HCT116 (cell line): ENCODE measurements around the gene PKP2. TPM values are rescaled to one million over a fixed set of nuclear protein-coding genes. Genes with fewer than 3 reads are reported as not detected.

Experiments used
- ATAC-seq: fragments of 200-7000 bp; cut with Tn5 transposase; 2 replicates; pipeline ENCODE4 v1.9.1; 2020; ENCODE audit warnings: mild to moderate bottlenecking, moderate library complexity
- BruUV-seq: library from RNA; stranded (reverse); fragments of 400-500 nt; replicated peaks from 2 replicates; lab custom pipeline; 2021; lab: Mats Ljungman, UMichigan
- CTCF ChIA-PET: fragments of 300-600 bp; sonication (Branson Sonifier 250); formaldehyde crosslinking; loops from one replicate; lab custom pipeline; 2021; ENCODE audit warnings: antibody characterized with exemption; lab: Charles Lee
- POLR2A ChIA-PET: fragments of 300-600, 350-600 bp; sonication (Branson Sonifier 250); formaldehyde crosslinking; loops from one replicate; lab custom pipeline; 2021; ENCODE audit warnings: antibody characterized with exemption; lab: Charles Lee
- RAD21 ChIA-PET, 2 experiments: fragments of 300-600 bp; sonication (Branson Sonifier 250); formaldehyde crosslinking; loops; one replicate each; lab custom pipeline; 2023; ENCODE audit warnings: low total read pairs in 2 of 2; ENCODE audit not compliant: uncharacterized antibody in 2 of 2, unreplicated experiment in 2 of 2, low non-redundant PET in 1 of 2; lab: Charles Lee
- DNase-seq: peaks from one replicate; pipeline ENCODE4 v3.0.0-alpha.2; 2010; ENCODE audit warnings: low read depth, low spot score
- H2AFZ ChIP-seq: fragments of 200-600 bp; shearing (Covaris generic), sonication (generic); 2 replicates; pipeline ENCODE4 v1.6.1; 2017; ENCODE audit warnings: low read depth, mixed run types, mixed read lengths, antibody characterized with exemption, low read length; ENCODE audit not compliant: poor library complexity, severe bottlenecking
- H3K27ac ChIP-seq: 2 replicates; pipeline ENCODE4 v1.5.1; 2012; ENCODE audit warnings: low read depth, low read length
- H3K27me3 ChIP-seq: fragments of 200-600 bp; sonication (generic); 2 replicates; pipeline ENCODE4 v1.6.1; 2016; ENCODE audit warnings: mixed run types, low read length, mixed read lengths; ENCODE audit not compliant: insufficient read depth
- H3K36me3 ChIP-seq, 2 experiments: fragments of 200-500 bp in 1 of 2; fragments of 200-600 bp in 1 of 2; sonication (Bioruptor generic) in 1 of 2; sonication (generic) in 1 of 2; 2 replicates each; pipeline versions ENCODE4 v1.5.1 to v1.6.1; 2014 to 2016; ENCODE audit warnings: low read length in 2 of 2, inconsistent platforms in 1 of 2, mixed read lengths in 1 of 2, mixed run types in 1 of 2; ENCODE audit not compliant: insufficient read depth in 2 of 2, control insufficient read depth in 1 of 2
- H3K4me1 ChIP-seq, 2 experiments: fragments of 200-600 bp in 1 of 2; sonication (generic) in 1 of 2; 2 replicates each; pipeline versions ENCODE4 v1.5.1 to v1.6.1; 2012 to 2017; ENCODE audit warnings: low read length in 2 of 2, inconsistent platforms in 1 of 2, mild to moderate bottlenecking in 1 of 2, mixed read lengths in 1 of 2, mixed run types in 1 of 2, moderate library complexity in 1 of 2; ENCODE audit not compliant: insufficient read depth in 2 of 2, control insufficient read depth in 1 of 2
- H3K4me2 ChIP-seq: fragments of 200-600 bp; sonication (generic); 2 replicates; pipeline ENCODE4 v1.6.1; 2017; ENCODE audit warnings: mixed run types, low read length, mixed read lengths
- H3K4me3 ChIP-seq, 2 experiments: fragments of 200-600 bp in 1 of 2; sonication (generic) in 1 of 2; replicated peaks in 1 of 2; 2 replicates each; pipeline ENCODE4 v1.5.1; 2011 to 2016; ENCODE audit warnings: low read length in 2 of 2, control low read depth in 1 of 2, low read depth in 1 of 2, mild to moderate bottlenecking in 1 of 2, mixed read lengths in 1 of 2, mixed run types in 1 of 2
- H3K79me2 ChIP-seq: fragments of 200-600 bp; sonication (generic); 2 replicates; pipeline ENCODE4 v1.6.1; 2017; ENCODE audit warnings: mild to moderate bottlenecking, mixed run types, low read length, moderate library complexity, mixed read lengths; ENCODE audit not compliant: insufficient read depth
- H3K9ac ChIP-seq: fragments of 200-600 bp; sonication (generic); 2 replicates; pipeline ENCODE4 v1.6.1; 2016; ENCODE audit warnings: low read length, mixed read lengths
- H3K9me2 ChIP-seq: fragments of 200-600 bp; sonication (generic), shearing (Covaris generic); 2 replicates; pipeline ENCODE4 v1.6.1; 2017; ENCODE audit warnings: mixed run types, mild to moderate bottlenecking, moderate library complexity; ENCODE audit not compliant: insufficient read depth
- H3K9me3 ChIP-seq, 2 experiments: fragments of 200-500 bp in 1 of 2; fragments of 200-600 bp in 1 of 2; sonication (Bioruptor generic) in 1 of 2; sonication (generic) in 1 of 2; 2 replicates each; pipeline ENCODE4 v1.6.1; 2014 to 2017; ENCODE audit warnings: low read length in 2 of 2, mixed read lengths in 2 of 2, inconsistent platforms in 1 of 2, low read depth in 1 of 2, mild to moderate bottlenecking in 1 of 2, mixed run types in 1 of 2, moderate library complexity in 1 of 2; ENCODE audit not compliant: control insufficient read depth in 1 of 2, insufficient read depth in 1 of 2
- H4K20me1 ChIP-seq: fragments of 200-600 bp; sonication (generic), shearing (Covaris generic); 2 replicates; pipeline ENCODE4 v1.6.1; 2017; ENCODE audit warnings: mixed run types, mild to moderate bottlenecking, moderate library complexity; ENCODE audit not compliant: insufficient read depth
- ATF3 ChIP-seq: IDR thresholded peaks from 2 replicates; pipeline ENCODE4 v1.6.1; 2012
- CBX3 ChIP-seq: IDR thresholded peaks from 2 replicates; pipeline ENCODE4 v1.6.1; 2012; ENCODE audit warnings: low read depth
- EZH2phosphoT487 ChIP-seq: fragments of 200-600 bp; IDR thresholded peaks from 2 replicates; pipeline ENCODE4 v1.6.1; 2018; ENCODE audit warnings: antibody characterized with exemption, borderline replicate concordance
- JUND ChIP-seq: IDR thresholded peaks from 2 replicates; pipeline ENCODE4 v1.6.1; 2012
- MAX ChIP-seq: IDR thresholded peaks from 2 replicates; pipeline ENCODE4 v1.6.1; 2012
- POLR2A ChIP-seq: IDR thresholded peaks from 2 replicates; pipeline ENCODE4 v1.7.0; 2011; ENCODE audit warnings: borderline replicate concordance; ENCODE audit not compliant: insufficient read depth, insufficient read length; ENCODE audit errors: extremely low read depth
- RAD21 ChIP-seq: IDR thresholded peaks from 2 replicates; pipeline ENCODE4 v1.6.1; 2012; ENCODE audit warnings: low read depth, mild to moderate bottlenecking
- ZNF274 ChIP-seq: fragments of 200-500 bp; sonication (Bioruptor generic); IDR thresholded peaks from 2 replicates; pipeline ENCODE4 v1.6.1; 2014; ENCODE audit warnings: mild to moderate bottlenecking, low read depth, low read length, inconsistent platforms
- intact Hi-C: fragments of 100-400 bp; cut with micrococcal nuclease; formaldehyde crosslinking; loops from 2 replicates; pipeline ENCODE4 v1.10.0; 2022
- total RNA-seq: library from RNA; stranded (reverse); gene quantifications from one replicate; pipeline ENCODE4 v1.2.1, GENCODE V29; 2021; ENCODE audit not compliant: unreplicated experiment
- TF ChIP-seq, protein P1 (sequence below): IDR thresholded peaks from 2 replicates; pipeline ENCODE4 v1.6.1; 2011; ENCODE audit warnings: mild to moderate bottlenecking, low read length, moderate library complexity; ENCODE audit not compliant: insufficient replicate concordance; ENCODE audit errors: extremely low read depth

PKP2 gene
- total RNA-seq, 1 experiment from 2014 or later: 21.5 TPM

DNA sequence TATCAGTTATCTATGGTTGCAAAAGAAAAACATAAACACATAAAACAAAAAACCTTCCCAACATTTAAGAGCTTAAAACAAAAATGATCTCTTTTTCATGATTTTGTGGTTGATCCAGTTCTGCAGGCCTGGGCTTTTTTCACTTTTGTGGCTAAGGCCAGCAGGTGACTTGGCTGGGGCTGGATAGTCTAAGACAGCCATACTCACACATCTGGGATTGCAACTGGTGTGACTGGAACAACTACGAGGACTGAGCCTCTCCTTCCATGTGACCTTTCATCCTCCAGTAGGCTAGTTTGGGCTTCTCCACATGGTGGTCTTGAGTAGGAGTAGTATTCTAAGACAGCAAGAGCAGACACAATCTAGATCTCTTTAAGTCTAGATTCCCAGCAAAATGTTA is 7.2 kb upstream of the PKP2 start:
- ChIA-PET POLR2A (no interaction called here), RAD21 (no interaction called here)

GRCh38 chr12:32903318-32903717 is 6.7 kb upstream of the PKP2 start:
- Histone ChIP-seq H3K9me2 (no peaks in the 10 kb centered on the region), H3K36me3 (no peaks in the 10 kb centered on the region), H3K9ac (no peak overlapping the region), H3K4me3 (no peak overlapping the region), H3K79me2 (no peaks in the 10 kb centered on the region), H3K27ac (no peak overlapping the region), H4K20me1 (no peaks in the 10 kb centered on the region), H2AFZ (no peak overlapping the region), H3K4me2 (no peak overlapping the region), H3K27me3 (no peaks in the 10 kb centered on the region), H3K9me3 (no peaks in the 10 kb centered on the region), H3K4me1 (peaks cover 11 to 13% of the 10 kb centered on the region in 2 experiments; a peak in 2 of 4 replicates)
- intact Hi-C loops: no loop called here
- ChIA-PET POLR2A (no interaction called here), CTCF (no interaction called here), RAD21 (no interaction called here)
- ATAC-seq: no peak
- no peak for DNase-seq
- TF ChIP-seq JUND (no peak), POLR2A (no peak), RAD21 (no peak), EZH2phosphoT487 (no peak), CBX3 (no peak)
- BruUV-seq: no TSS peak

More for the DNA sequence above, 7.2 kb upstream of the PKP2 start:
- H4K20me1 ChIP-seq: no peaks in the 10 kb centered on the region
- H3K79me2 ChIP-seq: no peaks in the 10 kb centered on the region
- ATAC-seq: no peak
- no peak overlapping the region for H2AFZ ChIP-seq
- H3K27ac ChIP-seq: no peak overlapping the region
- no peaks in the 10 kb centered on the region for H3K36me3 ChIP-seq
- H3K9ac ChIP-seq: no peak overlapping the region
- intact Hi-C loops: no loop called here
- H3K27me3 ChIP-seq: no peaks in the 10 kb centered on the region
- DNase-seq: no peak
- peaks cover 11 to 13% of the 10 kb centered on the region in 2 experiments; a peak in 2 of 4 replicates for H3K4me1 ChIP-seq
- no peak overlapping the region for H3K4me3 ChIP-seq
- no peaks in the 10 kb centered on the region for H3K9me3 ChIP-seq
- BruUV-seq: no TSS peak
- H3K4me2 ChIP-seq: no peak overlapping the region
- CTCF ChIA-PET: no interaction called here
- TF ChIP-seq MAX (no peak), ATF3 (no peak), ZNF274 (no peak)
- TF ChIP-seq, protein P1, sequence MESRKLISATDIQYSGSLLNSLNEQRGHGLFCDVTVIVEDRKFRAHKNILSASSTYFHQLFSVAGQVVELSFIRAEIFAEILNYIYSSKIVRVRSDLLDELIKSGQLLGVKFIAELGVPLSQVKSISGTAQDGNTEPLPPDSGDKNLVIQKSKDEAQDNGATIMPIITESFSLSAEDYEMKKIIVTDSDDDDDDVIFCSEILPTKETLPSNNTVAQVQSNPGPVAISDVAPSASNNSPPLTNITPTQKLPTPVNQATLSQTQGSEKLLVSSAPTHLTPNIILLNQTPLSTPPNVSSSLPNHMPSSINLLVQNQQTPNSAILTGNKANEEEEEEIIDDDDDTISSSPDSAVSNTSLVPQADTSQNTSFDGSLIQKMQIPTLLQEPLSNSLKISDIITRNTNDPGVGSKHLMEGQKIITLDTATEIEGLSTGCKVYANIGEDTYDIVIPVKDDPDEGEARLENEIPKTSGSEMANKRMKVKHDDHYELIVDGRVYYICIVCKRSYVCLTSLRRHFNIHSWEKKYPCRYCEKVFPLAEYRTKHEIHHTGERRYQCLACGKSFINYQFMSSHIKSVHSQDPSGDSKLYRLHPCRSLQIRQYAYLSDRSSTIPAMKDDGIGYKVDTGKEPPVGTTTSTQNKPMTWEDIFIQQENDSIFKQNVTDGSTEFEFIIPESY: no peak
- TF ChIP-seq, all 23 proteins: peak for 0
- no peaks in the 10 kb centered on the region for H3K9me2 ChIP-seq
